Peyer's patch (tissue), 4 donors: Measurements from ENCODE around the gene HOMER1. TPM values are rescaled to one million over a fixed set of nuclear protein-coding genes. Genes with fewer than 3 reads are reported as not detected.
A peak's percentile ranks its signal among the peaks of the same experiment; 100 is the strongest.

Source experiments
- DNase-seq, 3 donors: peaks; one replicate each; pipeline ENCODE4 v3.0.0-alpha.2; 2017 to 2019
- H3K27ac ChIP-seq, 4 donors: fragments of 200-600 bp; sonication (generic); one replicate each; pipeline ENCODE4 v1.5.1; 2016 to 2019
- H3K27me3 ChIP-seq, 2 donors: fragments of 200-600 bp; sonication (generic); one replicate each; pipeline ENCODE4 v1.5.1; 2019
- H3K36me3 ChIP-seq, 3 donors: fragments of 200-600 bp; sonication (generic); one replicate each; pipeline ENCODE4 v1.5.1; 2016 to 2019
- H3K4me1 ChIP-seq, 4 donors: fragments of 200-600 bp; sonication (generic); one replicate each; pipeline ENCODE4 v1.5.1; 2016 to 2019
- H3K4me3 ChIP-seq, 4 donors: fragments of 200-600 bp; sonication (generic); 1 replicate in 3 of 4; 2 replicates in 1 of 4; pipeline ENCODE4 v1.5.1; 2016 to 2019; ENCODE audit warnings: mild to moderate bottlenecking in 1 of 4
- H3K9me3 ChIP-seq, 4 donors: fragments of 200-600 bp; sonication (generic); one replicate each; pipeline ENCODE4 v1.5.1; 2016 to 2019; ENCODE audit warnings: mild to moderate bottlenecking in 1 of 4
- POLR2A ChIP-seq, 2 donors: fragments of 450-650 bp; IDR thresholded peaks; one replicate each; pipeline ENCODE4 v1.5.1; 2017; ENCODE audit warnings: antibody characterized with exemption in 2 of 2, mild to moderate bottlenecking in 2 of 2, moderate library complexity in 2 of 2
- total RNA-seq, 4 donors: library from RNA; depleted of rRNA; stranded (reverse); fragments of >200 nt; gene quantifications; one replicate each; pipeline ENCODE4 v1.1.0, GENCODE V29; 2016
- TF ChIP-seq, protein P1 (sequence below), 6 experiments: fragments of 450-650 bp in 4 of 6; fragments of 200-600 bp in 2 of 6; sonication (generic) in 1 of 6; IDR thresholded peaks; one replicate each; pipeline ENCODE4 v1.5.1; 2017 to 2019; ENCODE audit warnings: antibody characterized with exemption in 6 of 6, mild to moderate bottlenecking in 3 of 6, moderate library complexity in 1 of 6

The HOMER1 gene, protein sequence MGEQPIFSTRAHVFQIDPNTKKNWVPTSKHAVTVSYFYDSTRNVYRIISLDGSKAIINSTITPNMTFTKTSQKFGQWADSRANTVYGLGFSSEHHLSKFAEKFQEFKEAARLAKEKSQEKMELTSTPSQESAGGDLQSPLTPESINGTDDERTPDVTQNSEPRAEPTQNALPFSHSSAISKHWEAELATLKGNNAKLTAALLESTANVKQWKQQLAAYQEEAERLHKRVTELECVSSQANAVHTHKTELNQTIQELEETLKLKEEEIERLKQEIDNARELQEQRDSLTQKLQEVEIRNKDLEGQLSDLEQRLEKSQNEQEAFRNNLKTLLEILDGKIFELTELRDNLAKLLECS
- 10 to 100 TPM in 1 of 4 donors, 1 to 10 TPM in 3; 1.0 to 23.1 (median 1.6) TPM for total RNA-seq

DNA sequence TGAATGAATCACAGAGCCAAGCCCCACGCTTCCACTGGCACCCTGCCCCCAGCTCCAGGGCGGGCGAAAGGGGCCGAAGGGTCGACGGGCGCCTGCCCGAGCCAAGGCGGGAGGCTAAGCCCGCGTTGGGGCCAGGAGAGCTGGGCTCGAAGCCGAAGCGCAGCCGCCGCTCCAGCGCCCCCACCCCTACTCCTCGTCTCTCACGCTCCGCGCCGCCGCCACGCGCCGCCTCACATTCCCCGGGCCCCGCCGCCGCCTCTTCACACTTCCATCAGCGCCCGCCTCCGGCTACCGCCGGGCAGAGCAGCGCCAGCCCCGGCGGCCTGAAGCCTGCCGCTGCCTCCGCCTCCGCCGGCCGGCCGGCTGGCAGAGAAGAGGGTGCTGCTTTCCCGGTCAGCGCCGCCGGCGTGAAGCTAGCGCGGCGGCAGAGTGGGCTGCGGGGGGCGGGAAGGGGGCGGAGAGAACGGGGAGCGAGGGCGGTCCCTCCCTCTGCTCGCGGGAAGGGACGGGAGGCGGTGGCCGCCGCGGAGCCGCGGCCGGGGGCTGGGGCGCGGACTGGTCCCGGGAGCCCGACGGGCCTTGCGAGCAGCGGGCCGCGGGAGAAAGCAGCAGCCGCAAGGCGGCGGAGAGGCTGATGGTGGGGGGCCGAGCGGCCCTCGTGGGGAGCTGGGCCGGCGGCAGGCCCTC is at the start of gene HOMER1:
Gene HOMER1, minus strand, starts transcription at position 431 of the 687 bp plus-strand sequence. CDS start 1,360 bp downstream, outside the sequence.
- H3K27me3 ChIP-seq, result peaks cover 0 to 7% of the 10 kb centered on the region in 2 donors
- peak; percentile 60 to 84 (median 79) for DNase-seq
- H3K9me3 ChIP-seq, result no peaks in the 10 kb centered on the region
- peak within 1 kb of the TSS; percentile 80 to 95 (median 92) for H3K4me3 ChIP-seq
- TF ChIP-seq, protein P1, sequence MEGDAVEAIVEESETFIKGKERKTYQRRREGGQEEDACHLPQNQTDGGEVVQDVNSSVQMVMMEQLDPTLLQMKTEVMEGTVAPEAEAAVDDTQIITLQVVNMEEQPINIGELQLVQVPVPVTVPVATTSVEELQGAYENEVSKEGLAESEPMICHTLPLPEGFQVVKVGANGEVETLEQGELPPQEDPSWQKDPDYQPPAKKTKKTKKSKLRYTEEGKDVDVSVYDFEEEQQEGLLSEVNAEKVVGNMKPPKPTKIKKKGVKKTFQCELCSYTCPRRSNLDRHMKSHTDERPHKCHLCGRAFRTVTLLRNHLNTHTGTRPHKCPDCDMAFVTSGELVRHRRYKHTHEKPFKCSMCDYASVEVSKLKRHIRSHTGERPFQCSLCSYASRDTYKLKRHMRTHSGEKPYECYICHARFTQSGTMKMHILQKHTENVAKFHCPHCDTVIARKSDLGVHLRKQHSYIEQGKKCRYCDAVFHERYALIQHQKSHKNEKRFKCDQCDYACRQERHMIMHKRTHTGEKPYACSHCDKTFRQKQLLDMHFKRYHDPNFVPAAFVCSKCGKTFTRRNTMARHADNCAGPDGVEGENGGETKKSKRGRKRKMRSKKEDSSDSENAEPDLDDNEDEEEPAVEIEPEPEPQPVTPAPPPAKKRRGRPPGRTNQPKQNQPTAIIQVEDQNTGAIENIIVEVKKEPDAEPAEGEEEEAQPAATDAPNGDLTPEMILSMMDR (IDR thresholded peaks at IDR 0.05), result peak in 1 of 6 experiments; percentile 17
- no peak for TF ChIP-seq POLR2A (IDR thresholded peaks at IDR 0.05)
- peak within 1 kb of the TSS; percentile 93 to 97 (median 94) for H3K27ac ChIP-seq
- no peaks in the 10 kb centered on the region for H3K36me3 ChIP-seq
- H3K4me1 ChIP-seq, result peaks cover 0 to 12% (median 5%) of the 10 kb centered on the region in 4 donors

DNA sequence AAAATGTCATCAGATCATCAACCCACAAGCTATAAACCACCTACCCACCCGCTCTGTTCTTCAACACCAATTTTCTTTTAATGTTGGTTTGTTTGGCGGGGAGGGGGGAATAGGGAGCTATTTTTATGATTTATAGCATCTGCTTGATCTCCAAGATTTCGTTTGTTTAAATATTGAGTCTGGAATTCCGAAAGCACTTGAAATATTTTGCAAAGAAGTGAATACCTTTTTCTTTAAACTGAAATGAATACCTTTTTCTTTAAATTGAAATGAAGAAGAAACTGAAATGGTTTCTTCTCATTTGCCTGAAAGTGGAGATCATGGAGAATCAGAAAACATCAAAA is 49.3 kb upstream of the HOMER1 start:
- Histone ChIP-seq H3K36me3 (no peaks in the 10 kb centered on the region), H3K27ac (no peak overlapping the region), H3K4me1 (no peaks in the 10 kb centered on the region), H3K9me3 (no peaks in the 10 kb centered on the region), H3K4me3 (no peak overlapping the region), H3K27me3 (no peaks in the 10 kb centered on the region)
- TF ChIP-seq POLR2A (IDR thresholded peaks at IDR 0.05), result no peak
- TF ChIP-seq, protein P1 (IDR thresholded peaks at IDR 0.05), result no peak
- no peak for DNase-seq

DNA sequence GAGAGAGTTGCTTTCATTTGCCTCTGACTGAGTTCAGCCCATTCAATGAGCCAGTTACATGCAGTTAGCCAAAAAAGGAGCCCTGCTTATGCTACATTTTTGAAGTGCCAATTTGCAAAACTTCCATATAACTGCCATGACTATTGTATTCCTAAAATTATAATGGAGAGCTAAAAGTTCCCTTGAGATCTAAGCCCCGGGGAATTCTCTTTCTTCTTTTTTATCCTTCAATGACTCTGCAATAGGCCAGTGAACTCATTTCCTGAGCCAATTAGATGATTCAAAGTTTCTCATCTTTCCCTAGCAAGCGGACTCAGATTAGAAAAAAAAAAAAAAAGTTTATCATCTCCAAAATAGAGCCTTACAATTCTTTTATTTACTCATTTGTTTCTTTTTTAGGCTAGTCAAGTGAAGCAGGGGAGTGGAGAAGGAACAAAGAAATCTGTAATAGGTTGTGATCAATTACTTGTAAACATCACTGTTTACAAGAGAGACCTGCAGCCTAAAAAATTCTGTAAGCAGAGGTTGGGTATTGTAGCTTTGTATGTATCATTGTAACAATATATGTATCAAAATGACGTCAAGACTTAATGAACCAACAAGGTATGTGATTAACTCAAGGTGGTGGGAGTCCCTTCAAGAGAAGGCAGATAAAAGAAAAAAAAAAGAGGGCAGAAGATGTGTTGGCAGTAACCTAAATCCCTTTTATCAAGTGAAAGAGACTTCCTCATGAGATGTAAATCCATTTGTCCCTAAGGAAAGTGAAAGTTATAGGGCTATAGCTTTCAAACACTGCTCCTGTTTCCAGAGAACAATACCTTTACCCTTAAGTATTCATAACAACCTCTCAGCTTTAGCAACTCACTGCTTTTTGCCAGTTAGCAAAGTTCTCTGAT is 48.7 kb upstream of the HOMER1 start:
- TF ChIP-seq, protein P1 (IDR thresholded peaks at IDR 0.05), result no peak
- no peak for TF ChIP-seq POLR2A (IDR thresholded peaks at IDR 0.05)
- Histone ChIP-seq H3K9me3 (no peaks in the 10 kb centered on the region), H3K27ac (no peak overlapping the region), H3K27me3 (no peaks in the 10 kb centered on the region), H3K4me1 (no peaks in the 10 kb centered on the region), H3K4me3 (no peak overlapping the region), H3K36me3 (no peaks in the 10 kb centered on the region)
- no peak for DNase-seq

DNA sequence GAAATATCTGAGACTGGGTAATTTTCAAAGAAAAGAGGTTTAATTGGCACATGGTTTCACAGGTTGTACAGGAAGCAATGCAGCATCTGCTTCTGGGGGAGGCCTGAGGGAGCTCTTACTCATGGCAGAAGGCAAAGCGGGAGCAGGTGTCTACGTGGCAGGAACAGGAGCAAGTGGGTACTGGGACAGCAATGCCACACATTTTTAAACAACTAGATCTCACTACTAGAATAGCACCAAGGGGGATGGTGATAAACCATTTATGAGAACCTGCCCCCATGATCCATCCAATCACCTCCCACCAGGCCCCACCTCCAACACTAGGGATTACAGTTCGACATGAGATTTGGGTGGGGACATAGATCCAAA is 47.6 kb upstream of the HOMER1 start:
- H3K36me3 ChIP-seq, result no peaks in the 10 kb centered on the region
- H3K9me3 ChIP-seq, result no peaks in the 10 kb centered on the region
- no peak overlapping the region for H3K27ac ChIP-seq
- H3K4me3 ChIP-seq, result no peak overlapping the region
- no peaks in the 10 kb centered on the region for H3K27me3 ChIP-seq
- no peak for DNase-seq
- TF ChIP-seq, protein P1 (IDR thresholded peaks at IDR 0.05), result no peak
- no peak for TF ChIP-seq POLR2A (IDR thresholded peaks at IDR 0.05)
- H3K4me1 ChIP-seq, result no peaks in the 10 kb centered on the region

DNA sequence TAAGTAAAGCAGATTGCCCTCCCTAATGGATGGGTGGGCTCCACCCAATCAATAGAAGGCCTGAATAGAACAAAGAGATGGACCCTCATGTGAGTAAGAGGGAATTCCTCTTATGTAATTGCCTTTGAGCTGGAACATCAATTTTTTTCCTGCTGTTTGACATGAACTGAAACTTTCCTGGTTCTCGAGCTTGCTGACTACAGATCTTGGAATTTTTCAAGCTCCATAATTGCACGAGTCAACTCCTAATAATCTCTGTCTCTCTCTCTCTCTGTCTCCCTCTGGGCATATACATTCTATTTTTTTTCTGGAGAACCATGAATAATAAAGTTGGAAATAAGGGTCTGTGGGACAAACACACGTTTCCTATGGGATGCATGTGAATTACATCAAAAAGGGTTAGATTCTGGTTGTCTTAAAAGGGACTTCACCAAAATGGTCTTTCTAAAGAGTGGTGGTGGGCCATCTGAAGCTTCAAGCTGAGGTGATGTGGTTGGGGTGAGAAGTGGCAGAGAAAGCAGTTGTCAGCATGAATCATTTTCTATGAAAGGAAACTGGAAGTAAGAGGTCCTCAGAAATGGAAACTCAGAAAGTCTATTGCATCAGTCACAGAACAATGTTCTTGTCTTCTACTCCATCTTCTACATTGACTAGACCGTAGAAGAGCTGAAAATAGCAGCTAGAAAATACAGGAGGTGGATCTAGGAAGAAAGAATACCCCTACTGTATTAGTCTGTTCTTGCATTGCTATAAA is 47.0 kb upstream of the HOMER1 start:
- no peak for DNase-seq
- Histone ChIP-seq H3K36me3 (no peaks in the 10 kb centered on the region), H3K9me3 (no peaks in the 10 kb centered on the region), H3K27me3 (no peaks in the 10 kb centered on the region), H3K4me1 (no peaks in the 10 kb centered on the region), H3K4me3 (no peak overlapping the region), H3K27ac (no peak overlapping the region)
- TF ChIP-seq POLR2A (IDR thresholded peaks at IDR 0.05), result no peak
- TF ChIP-seq, protein P1 (IDR thresholded peaks at IDR 0.05), result no peak
